H1 (cell line): ENCODE results near the gene RFFL. TPM values are rescaled to one million over a fixed set of nuclear protein-coding genes. Genes with fewer than 3 reads are reported as not detected.
A peak's percentile ranks its signal among the peaks of the same experiment; 100 is the strongest.

Experiments used
- CTCF ChIA-PET: fragments of 300-600 bp; sonication (Branson Sonifier 250); formaldehyde crosslinking; loops from one replicate; lab custom pipeline; 2021; ENCODE audit not compliant: partially characterized antibody; lab: Charles Lee
- POLR2A ChIA-PET: fragments of 300-600 bp; sonication (Branson Sonifier 250); formaldehyde crosslinking; loops from one replicate; lab custom pipeline; 2021; ENCODE audit warnings: inconsistent platforms; ENCODE audit not compliant: partially characterized antibody; lab: Charles Lee
- DNase-seq, 2 experiments: peaks; one replicate each; pipeline versions ENCODE4 v3.0.0 to v3.0.0-alpha.2; 2010 to 2022; ENCODE audit warnings: low spot score in 2 of 2, low read depth in 1 of 2, mixed read lengths in 1 of 2
- FAIRE-seq: peaks from 2 replicates; lab custom pipeline; 2011; peaks lifted over from hg19 to GRCh38; lab: Jason Lieb, UNC
- H2AFZ ChIP-seq: 2 replicates; pipeline ENCODE4 v1.8.1; 2012; ENCODE audit warnings: low read length, inconsistent platforms
- H2AK5ac ChIP-seq: 2 replicates; pipeline ENCODE4 v1.6.1; 2013; ENCODE audit warnings: low read depth, low read length
- H2BK120ac ChIP-seq: replicated peaks from 2 replicates; pipeline ENCODE3; 2013; ENCODE audit warnings: low read depth, low read length, inconsistent platforms
- H2BK12ac ChIP-seq: 2 replicates; pipeline ENCODE4 v1.6.1; 2013; ENCODE audit warnings: low read depth, low read length
- H2BK15ac ChIP-seq: 2 replicates; pipeline ENCODE4 v1.6.1; 2013; ENCODE audit warnings: low read length
- H2BK20ac ChIP-seq: 2 replicates; pipeline ENCODE4 v1.6.1; 2013; ENCODE audit warnings: low read length
- H2BK5ac ChIP-seq: 2 replicates; pipeline ENCODE4 v1.6.1; 2013; ENCODE audit warnings: low read depth, low read length
- H3K14ac ChIP-seq: 2 replicates; pipeline ENCODE4 v1.6.1; 2013; ENCODE audit warnings: inconsistent platforms; ENCODE audit not compliant: insufficient read length
- H3K18ac ChIP-seq: 2 replicates; pipeline ENCODE4 v1.6.1; 2013; ENCODE audit warnings: low read length; ENCODE audit errors: extremely low read depth
- H3K23ac ChIP-seq: 2 replicates; pipeline ENCODE4 v1.6.1; 2013; ENCODE audit warnings: inconsistent platforms; ENCODE audit not compliant: insufficient read length
- H3K23me2 ChIP-seq: 2 replicates; pipeline ENCODE4 v1.6.1; 2013; ENCODE audit warnings: low read depth, low read length
- H3K27ac ChIP-seq: 2 replicates; pipeline ENCODE4 v1.6.1; 2011; ENCODE audit warnings: low read depth, low read length, inconsistent platforms
- H3K27me3 ChIP-seq, 4 experiments: replicated peaks in 1 of 4; 1 replicate in 1 of 4; 2 replicates in 3 of 4; pipeline versions ENCODE4 v1.6.1 to v1.8.1; 2011 to 2013; ENCODE audit warnings: low read length in 3 of 4, mild to moderate bottlenecking in 3 of 4, inconsistent platforms in 2 of 4, mixed read lengths in 2 of 4, moderate library complexity in 1 of 4; ENCODE audit not compliant: control insufficient read depth in 3 of 4, insufficient read depth in 3 of 4; ENCODE audit errors: extremely low read depth in 1 of 4
- H3K36me3 ChIP-seq, 4 experiments: 2 replicates each; pipeline versions ENCODE4 v1.6.1 to v1.8.1; 2011 to 2013; ENCODE audit warnings: mild to moderate bottlenecking in 4 of 4, low read length in 3 of 4, moderate library complexity in 2 of 4, control low read depth in 1 of 4, inconsistent platforms in 1 of 4; ENCODE audit not compliant: insufficient read depth in 4 of 4, control insufficient read depth in 2 of 4
- H3K4ac ChIP-seq: replicated peaks from 2 replicates; pipeline ENCODE3; 2013; ENCODE audit warnings: low read length, low read depth, mixed read lengths, inconsistent platforms; ENCODE audit not compliant: insufficient read length
- H3K4me1 ChIP-seq, 4 experiments: replicated peaks in 1 of 4; 1 replicate in 1 of 4; 2 replicates in 3 of 4; pipeline versions ENCODE4 v1.6.1 to v1.8.1; 2011 to 2013; ENCODE audit warnings: low read length in 3 of 4, inconsistent platforms in 2 of 4, mixed read lengths in 1 of 4; ENCODE audit not compliant: insufficient read depth in 4 of 4, control insufficient read depth in 3 of 4
- H3K4me2 ChIP-seq, 2 experiments: 2 replicates each; pipeline versions ENCODE4 v1.6.1 to v1.8.1; 2011 to 2013; ENCODE audit warnings: low read depth in 2 of 2, low read length in 2 of 2, control low read depth in 1 of 2, inconsistent platforms in 1 of 2, mild to moderate bottlenecking in 1 of 2; ENCODE audit not compliant: insufficient read depth in 1 of 2
- H3K4me3 ChIP-seq, 4 experiments: fragments of 200-600, 300-600 bp in 1 of 4; sonication (generic), shearing (Covaris generic), sonication (Bioruptor Twin) in 1 of 4; 2 replicates each; pipeline versions ENCODE4 v1.5.1 to v1.8.1; 2011 to 2016; ENCODE audit warnings: low read length in 4 of 4, low read depth in 3 of 4, control low read depth in 2 of 4, inconsistent platforms in 2 of 4, mild to moderate bottlenecking in 2 of 4, mixed read lengths in 1 of 4, moderate library complexity in 1 of 4; ENCODE audit not compliant: insufficient read depth in 2 of 4; ENCODE audit errors: extremely low read depth in 1 of 4
- H3K56ac ChIP-seq: replicated peaks from 2 replicates; pipeline ENCODE3; 2013; ENCODE audit warnings: low read depth, mild to moderate bottlenecking, mixed read lengths, low read length, inconsistent platforms; ENCODE audit not compliant: insufficient read length
- H3K79me1 ChIP-seq: 2 replicates; pipeline ENCODE4 v1.6.1; 2013; ENCODE audit warnings: low read depth, low read length, control low read depth
- H3K79me2 ChIP-seq, 2 experiments: 2 replicates each; pipeline versions ENCODE4 v1.6.1 to v1.8.1; 2012 to 2013; ENCODE audit warnings: low read length in 2 of 2, mild to moderate bottlenecking in 2 of 2, inconsistent platforms in 1 of 2; ENCODE audit not compliant: insufficient read depth in 2 of 2, control insufficient read depth in 1 of 2
- H3K9ac ChIP-seq, 4 experiments: replicated peaks in 1 of 4; 1 replicate in 1 of 4; 2 replicates in 3 of 4; pipeline versions ENCODE4 v1.6.1 to v1.8.1; 2011 to 2013; ENCODE audit warnings: low read depth in 3 of 4, low read length in 3 of 4, control low read depth in 2 of 4, mild to moderate bottlenecking in 2 of 4, moderate library complexity in 2 of 4, inconsistent platforms in 1 of 4; ENCODE audit errors: extremely low read depth in 1 of 4
- H3K9me3 ChIP-seq, 2 experiments: 2 replicates each; pipeline versions ENCODE4 v1.6.1 to v1.8.1; 2012 to 2013; ENCODE audit warnings: mild to moderate bottlenecking in 2 of 2, moderate library complexity in 2 of 2, control low read depth in 1 of 2, inconsistent platforms in 1 of 2, low read depth in 1 of 2, low read length in 1 of 2, mixed read lengths in 1 of 2; ENCODE audit not compliant: insufficient read depth in 2 of 2
- H4K20me1 ChIP-seq, 2 experiments: replicated peaks in 1 of 2; 2 replicates each; pipeline versions ENCODE3 to v1.8.1; 2011 to 2013; ENCODE audit warnings: inconsistent platforms in 2 of 2, low read length in 2 of 2, mild to moderate bottlenecking in 1 of 2; ENCODE audit not compliant: insufficient read depth in 2 of 2, control insufficient read depth in 1 of 2
- H4K5ac ChIP-seq: 2 replicates; pipeline ENCODE4 v1.6.1; 2013; ENCODE audit warnings: low read length, low read depth, mixed read lengths, inconsistent platforms; ENCODE audit not compliant: insufficient read length
- H4K8ac ChIP-seq: 2 replicates; pipeline ENCODE4 v1.8.0; 2013; ENCODE audit warnings: mild to moderate bottlenecking, moderate library complexity, low read length, inconsistent platforms; ENCODE audit not compliant: insufficient read depth; ENCODE audit errors: extremely low read depth
- H4K91ac ChIP-seq: replicated peaks from 2 replicates; pipeline ENCODE3; 2013; ENCODE audit warnings: low read length, mixed read lengths, inconsistent platforms; ENCODE audit not compliant: insufficient read length
- ASH2L ChIP-seq: fragments of 200-600, 300-600 bp; sonication (generic); IDR thresholded peaks from one replicate; pipeline ENCODE4 v1.7.1; 2017; ENCODE audit warnings: low read length
- CHD1 ChIP-seq: IDR thresholded peaks from 2 replicates; pipeline ENCODE4 v1.6.1; 2012; ENCODE audit warnings: low read depth, low read length, improper control_type of control experiment
- CREB1 ChIP-seq: IDR thresholded peaks from 2 replicates; pipeline ENCODE4 v1.6.1; 2012; ENCODE audit warnings: inconsistent platforms
- FOSL1 ChIP-seq: IDR thresholded peaks from 2 replicates; pipeline ENCODE4 v1.6.1; 2011; ENCODE audit warnings: mild to moderate bottlenecking, low read depth, low read length, moderate library complexity; ENCODE audit not compliant: insufficient read depth
- KDM4A ChIP-seq: IDR thresholded peaks from one replicate; pipeline ENCODE4 v1.7.1; 2012; ENCODE audit warnings: low read depth, mild to moderate bottlenecking, moderate library complexity, low read length, inconsistent platforms; ENCODE audit not compliant: severe bottlenecking
- POLR2A ChIP-seq, 2 experiments: IDR thresholded peaks; 1 replicate in 1 of 2; 2 replicates in 1 of 2; pipeline ENCODE4 v1.6.1; 2011; ENCODE audit warnings: low read depth in 2 of 2, low read length in 2 of 2, mild to moderate bottlenecking in 2 of 2; ENCODE audit errors: control extremely low read depth in 1 of 2
- POU5F1 ChIP-seq: IDR thresholded peaks from 2 replicates; pipeline ENCODE4 v1.6.1; 2011; ENCODE audit warnings: low read depth, mild to moderate bottlenecking, low read length, moderate library complexity
- SP4 ChIP-seq: IDR thresholded peaks from 2 replicates; pipeline ENCODE4 v1.6.1; 2012; ENCODE audit warnings: low read length, inconsistent platforms
- SRF ChIP-seq: IDR thresholded peaks from 2 replicates; pipeline ENCODE4 v1.6.1; 2011; ENCODE audit warnings: mild to moderate bottlenecking, low read depth, low read length, moderate library complexity
- TAF1 ChIP-seq: IDR thresholded peaks from 2 replicates; pipeline ENCODE4 v1.6.1; 2011; ENCODE audit warnings: mild to moderate bottlenecking, low read depth, low read length
- TAF7 ChIP-seq: optimal IDR thresholded peaks from 2 replicates; pipeline ENCODE3; 2011; ENCODE audit warnings: low read depth, mild to moderate bottlenecking, inconsistent platforms, low read length, moderate library complexity, borderline replicate concordance
- ZNF274 ChIP-seq: IDR thresholded peaks from 2 replicates; pipeline ENCODE4 v1.7.0; 2012; ENCODE audit warnings: low read length, borderline replicate concordance; ENCODE audit errors: extremely low read depth
- WGBS, 2 experiments: shearing (Covaris generic) in 1 of 2; methylation state at CpG; one replicate each; pipeline versions ENCODE4 v1.1.6 to v1.1.7; 2013 to 2015; ENCODE audit warnings: low lambda C conversion rate in 2 of 2, mixed read lengths in 2 of 2, inconsistent platforms in 1 of 2, low coverage in 1 of 2, missing lambda C conversion rate in 1 of 2; ENCODE audit not compliant: insufficient replicate concordance in 2 of 2, insufficient coverage in 1 of 2, insufficient read length in 1 of 2; ENCODE audit errors: extremely low coverage in 1 of 2, missing lambda C conversion rate in 1 of 2; 5-methylcytosine and 5-hydroxymethylcytosine counted together
- polyA plus RNA-seq, 7 experiments: library from polyadenylated mRNA; depleted of rRNA in 3 of 7; stranded (reverse) in 5 of 7; unstranded in 2 of 7; fragments of >200 nt in 5 of 7; fragments of 200-250 nt in 2 of 7; gene quantifications; 1 replicate in 5 of 7; 2 replicates in 1 of 7; 4 replicates in 1 of 7; pipeline versions ENCODE4 v1.2.1 to v1.2.3, GENCODE V29; 2011 to 2013; ENCODE audit warnings: missing spikeins in 2 of 7, mixed read lengths in 2 of 7
- total RNA-seq: library from RNA; stranded (reverse); fragmentation: NEBNext Ultra II Directional; extraction: Animal tissue kit (Norgen Biotek cat#: 25700); gene quantifications from 2 replicates; pipeline ENCODE4 v1.2.1, GENCODE V29; 2021

The RFFL gene
- total and polyA plus RNA-seq, 2 of the 8 experiments (the other 6 are each of a cell fraction or from before 2014, with no cell fraction given): 14.0 to 24.5 TPM

DNA sequence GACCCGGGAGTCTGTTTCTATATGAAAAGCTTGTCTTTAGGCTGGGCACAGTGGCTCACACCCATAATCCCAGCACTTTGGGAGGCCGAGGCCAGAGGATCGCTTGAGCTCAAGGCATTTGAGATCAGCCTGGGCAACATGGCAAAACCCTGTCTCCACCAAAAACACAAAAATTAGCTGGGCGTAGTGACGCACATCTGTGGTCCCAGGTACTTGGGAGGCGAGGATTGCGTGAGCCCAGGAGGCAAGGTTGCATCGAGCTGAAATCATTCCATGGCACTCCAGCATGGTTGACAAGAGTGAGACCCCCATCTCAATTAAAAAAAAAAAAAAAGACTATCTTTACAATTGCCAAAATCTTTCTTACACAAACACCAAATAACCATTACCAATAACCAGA, 22.7 kb upstream of the RFFL start:
- Histone ChIP-seq H2BK12ac (peak overlapping the region; percentile 84; the same call in 1 of the 2 replicates), H3K4me1 (peaks cover 8 to 23% (median 13%) of the 10 kb centered on the region in 4 experiments), H4K91ac (peak overlapping the region; percentile 19), H4K8ac (no peak overlapping the region), H3K4ac (no peak overlapping the region), H3K79me2 (peaks cover 0 to 2% of the 10 kb centered on the region in 2 experiments; a peak in 1 of 4 replicates), H3K14ac (no peak overlapping the region), H3K23ac (no peak overlapping the region), H2AK5ac (peak overlapping the region; percentile 86; the same call in 1 of the 2 replicates), H3K27ac (no peak overlapping the region), H2AFZ (no peak overlapping the region), H3K9me3 (no peaks in the 10 kb centered on the region), H3K56ac (no peak overlapping the region), H3K23me2 (peaks cover 12% of the 10 kb centered on the region; the same call in 1 of the 2 replicates), H2BK20ac (no peak overlapping the region), H4K20me1 (no peaks in the 10 kb centered on the region), H3K36me3 (no peaks in the 10 kb centered on the region), H2BK15ac (no peak overlapping the region; the same call in 1 of the 2 replicates), H3K18ac (peak overlapping the region; percentile 48), H3K27me3 (no peaks in the 10 kb centered on the region), H2BK5ac (no peak overlapping the region), H3K4me3 (no peak overlapping the region), H3K9ac (no peak overlapping the region), H3K4me2 (no peak overlapping the region; a peak in 1 of 4 replicates), H3K79me1 (no peaks in the 10 kb centered on the region; the same call in 1 of the 2 replicates), H4K5ac (no peak overlapping the region), H2BK120ac (no peak overlapping the region)
- ChIA-PET POLR2A (interaction anchor here (0.9 to 1.6 kb wide), 8 partner anchors 8 to 105 kb away, joined by 3 to 5 read pairs (median 4); no protein-coding TSS in a partner anchor), CTCF (interaction anchor here (0.6 to 2.5 kb wide), 5 partner anchors 16 to 648 kb away, joined by 3 to 8 read pairs (median 3); partner anchors contain the start of gene RAD51D)
- 95% methylated on average over 8 of the region's 8 CpGs; no CpG with 5 or more reads in 1 of the 2 experiments for WGBS, 2 experiments
- FAIRE-seq: no peak
- DNase-seq: no peak
- TF ChIP-seq CHD1: no peak
- TF ChIP-seq POLR2A (IDR thresholded peaks at IDR 0.05; ENCODE audit: control extremely low read depth in 1 of 2, low read depth in 2 of 2, low read length in 2 of 2): no peak
- TF ChIP-seq TAF7: no peak
- TF ChIP-seq ASH2L: no peak
- TF ChIP-seq ZNF274: no peak
- no peak for TF ChIP-seq SP4
- TF ChIP-seq TAF1: no peak
- TF ChIP-seq KDM4A: no peak
- TF ChIP-seq FOSL1: no peak
- TF ChIP-seq POU5F1: no peak
- TF ChIP-seq CREB1: no peak
- TF ChIP-seq SRF: no peak
